DMS79 treated with DMSO at 0.1 percent for 48 hours (cell line): Measurements from ENCODE around the gene TCF12.
A peak's percentile ranks its signal among the peaks of the same experiment; 100 is the strongest.
"Not testable (repeated sequence)": the region's sequence is repeated elsewhere in the genome, so short reads cannot be mapped to it uniquely, and the experiment has no call there.

Experiments
- DNase-seq: peaks from one replicate; lab custom pipeline; 2025; lab: John Stamatoyannopoulos, UW

TCF12 gene

GRCh38 chr15:57092252-57092651 lies 173.8 kb downstream of the TCF12 start:
- no peak for DNase-seq

GRCh38 chr15:57094321-57095257 lies 176.1 kb downstream of the TCF12 start:
- DNase-seq = no peak

- DNase-seq = no peak
These were observed 177.5 kb downstream of the TCF12 start for GRCh38 chr15:57095896-57096295.

- no peak for DNase-seq
These were observed 178.8 kb downstream of the TCF12 start for GRCh38 chr15:57097246-57097645.

- not testable (repeated sequence) for DNase-seq
These were observed 179.6 kb downstream of the TCF12 start for GRCh38 chr15:57097919-57098543.

GRCh38 chr15:57098896-57099295 lies 180.5 kb downstream of the TCF12 start:
- no peak for DNase-seq

- no peak for DNase-seq
These were observed 181.7 kb downstream of the TCF12 start for GRCh38 chr15:57100136-57100539.

GRCh38 chr15:57102858-57103257 lies 184.4 kb downstream of the TCF12 start:
- DNase-seq = no peak

GRCh38 chr15:57108296-57108695 lies 189.9 kb downstream of the TCF12 start:
- no peak for DNase-seq

GRCh38 chr15:57109005-57109404 lies 190.6 kb downstream of the TCF12 start:
- no peak for DNase-seq

- DNase-seq = no peak
These were observed 192.6 kb downstream of the TCF12 start for GRCh38 chr15:57111002-57111401.

GRCh38 chr15:57112178-57112577 lies 193.7 kb downstream of the TCF12 start:
- no peak for DNase-seq

- DNase-seq = peak; percentile 66
These were observed 195.6 kb downstream of the TCF12 start for GRCh38 chr15:57114070-57114469.

- DNase-seq = no peak
These were observed 199.8 kb downstream of the TCF12 start for GRCh38 chr15:57118013-57118799.

- DNase-seq = no peak
These were observed 203.8 kb downstream of the TCF12 start for GRCh38 chr15:57122080-57122840.

GRCh38 chr15:57124036-57124435 lies 205.6 kb downstream of the TCF12 start:
- DNase-seq = no peak

GRCh38 chr15:57129064-57129463 lies 210.6 kb downstream of the TCF12 start:
- no peak for DNase-seq

GRCh38 chr15:57130956-57131355 lies 212.5 kb downstream of the TCF12 start:
- no peak for DNase-seq

- DNase-seq = no peak
These were observed 214.9 kb downstream of the TCF12 start for GRCh38 chr15:57133127-57133968.

- no peak for DNase-seq
These were observed 215.7 kb downstream of the TCF12 start for GRCh38 chr15:57134071-57134605.

- no peak for DNase-seq
These were observed 216.4 kb downstream of the TCF12 start for GRCh38 chr15:57134851-57135250.
